GM12892 (cell line): ENCODE measurements around the gene ZC4H2.
"Not testable (repeated sequence)": the region's sequence is repeated elsewhere in the genome, so short reads cannot be mapped to it uniquely, and the experiment has no call there.

Experiments
- POLR2A ChIP-seq: IDR thresholded peaks from 2 replicates; pipeline ENCODE4 v1.6.1; 2011; ENCODE audit warnings: low read depth, low read length, control low read depth
- POLR2AphosphoS5 ChIP-seq: IDR thresholded peaks from 2 replicates; pipeline ENCODE4 v1.6.1; 2011; ENCODE audit warnings: low read depth, low read length, control low read depth

DNA sequence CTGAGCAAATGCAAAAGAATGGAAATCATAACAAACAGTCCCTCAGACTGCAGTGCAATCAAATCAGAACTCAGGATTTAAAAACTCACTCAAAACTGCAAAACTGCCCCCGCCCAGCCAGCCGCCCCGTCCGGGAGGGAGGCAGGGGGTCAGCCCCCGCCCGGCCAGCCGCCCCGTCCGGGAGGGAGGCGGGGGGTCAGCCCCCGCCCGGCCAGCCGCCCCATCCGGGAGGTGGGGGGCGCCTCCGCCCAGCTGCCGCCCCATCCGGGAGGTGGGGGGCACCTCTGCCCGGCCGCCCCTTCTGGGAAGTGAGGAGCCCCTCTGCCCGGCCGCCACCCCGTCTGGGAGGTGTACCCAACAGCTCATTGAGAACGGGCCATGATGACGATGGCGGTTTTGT is 26.0 kb upstream of the ZC4H2 start:
- not testable (repeated sequence) for TF ChIP-seq POLR2A, POLR2AphosphoS5
